Small intestine (tissue), 16 donors: Measurements from ENCODE around the gene STYX. TPM values are rescaled to one million over a fixed set of nuclear protein-coding genes. Genes with fewer than 3 reads are reported as not detected.
A peak's percentile ranks its signal among the peaks of the same experiment; 100 is the strongest.

Source experiments
- DNase-seq, 2 donors: peaks; one replicate each; pipeline versions ENCODE4 v3.0.0 to v3.0.0-alpha.2; 2013
- FAIRE-seq: peaks from 2 replicates; lab custom pipeline; 2012; peaks lifted over from hg19 to GRCh38; lab: Jason Lieb, UNC
- H3K27ac ChIP-seq, 3 donors: one replicate each; pipeline ENCODE4 v1.5.1; 2013; ENCODE audit warnings: low read length in 2 of 3, mild to moderate bottlenecking in 2 of 3, control low read depth in 1 of 3, inconsistent platforms in 1 of 3, low read depth in 1 of 3, moderate library complexity in 1 of 3
- H3K27me3 ChIP-seq, 3 donors: one replicate each; pipeline ENCODE4 v1.6.1; 2013; ENCODE audit warnings: low read length in 3 of 3, inconsistent platforms in 1 of 3; ENCODE audit not compliant: control insufficient read depth in 3 of 3, insufficient read depth in 3 of 3
- H3K36me3 ChIP-seq, 3 donors: one replicate each; pipeline ENCODE4 v1.6.1; 2013; ENCODE audit warnings: low read length in 3 of 3, inconsistent platforms in 1 of 3, low read depth in 1 of 3, mild to moderate bottlenecking in 1 of 3, moderate library complexity in 1 of 3; ENCODE audit not compliant: control insufficient read depth in 3 of 3, insufficient read depth in 2 of 3
- H3K4me1 ChIP-seq, 3 donors: one replicate each; pipeline ENCODE4 v1.6.1; 2013; ENCODE audit warnings: low read length in 2 of 3, inconsistent platforms in 1 of 3, low read depth in 1 of 3, mild to moderate bottlenecking in 1 of 3, moderate library complexity in 1 of 3; ENCODE audit not compliant: control insufficient read depth in 3 of 3, insufficient read depth in 2 of 3
- H3K4me3 ChIP-seq, 3 donors: one replicate each; pipeline ENCODE4 v1.5.1; 2013; ENCODE audit warnings: low read length in 3 of 3, control low read depth in 1 of 3, inconsistent platforms in 1 of 3, low read depth in 1 of 3, mild to moderate bottlenecking in 1 of 3, moderate library complexity in 1 of 3
- H3K9me3 ChIP-seq, 2 donors: one replicate each; pipeline ENCODE4 v1.6.1; 2013; ENCODE audit warnings: low read depth in 1 of 2, low read length in 1 of 2; ENCODE audit not compliant: control insufficient read depth in 2 of 2, insufficient read depth in 1 of 2
- WGBS, 3 donors: extraction: QIAGEN DNeasy Blood & Tissue Kit; methylation state at CpG; one replicate each; pipeline ENCODE4 v1.1.7; 2013; 5-methylcytosine and 5-hydroxymethylcytosine counted together
- long read RNA-seq, 10 donors: transcript quantifications; one replicate each; lab custom pipeline, GENCODE V29; 2026
- polyA plus RNA-seq, 4 donors: library from polyadenylated mRNA; stranded (reverse) in 3 of 4; unstranded in 1 of 4; fragments of 200-250 nt in 3 of 4; fragments of 120-200 nt in 1 of 4; gene quantifications; one replicate each; pipeline versions ENCODE4 v1.2.1 to v1.2.3, GENCODE V29; 2013
- donor health status: healthy with polysubstance abuse.
- donor health status: control.
- donor health status: control.
- donor health status: Bipolar disorder and iron deficiency.
- donor health status: healthy.

Gene STYX
- 10 to 100 TPM in 1 of 4 donors, 1 to 10 TPM in 3; 4.9 to 11.0 (median 6.1) TPM for polyA plus RNA-seq
- long read RNA-seq, donor 1 = 0 reads
- long read RNA-seq, donor 2 = 0 reads
- long read RNA-seq, donor 3, full-length matches to known transcripts = 2 of 2 reads
- long read RNA-seq, donor 3, partial matches to known transcripts = 0 of 2 reads
- long read RNA-seq, donor 3, other reads (novel, unspliced or antisense) = 0 of 2 reads
- long read RNA-seq, donor 4 = 0 reads
- long read RNA-seq, donor 5, full-length matches to known transcripts = 1 of 1 reads
- long read RNA-seq, donor 5, partial matches to known transcripts = 0 of 1 reads
- long read RNA-seq, donor 5, other reads (novel, unspliced or antisense) = 0 of 1 reads
- long read RNA-seq, donor 6, full-length matches to known transcripts = 3 of 3 reads
- long read RNA-seq, donor 6, partial matches to known transcripts = 0 of 3 reads
- long read RNA-seq, donor 6, other reads (novel, unspliced or antisense) = 0 of 3 reads
- long read RNA-seq, donor 7 = 0 reads
- long read RNA-seq, donor 8 = 0 reads
- long read RNA-seq, donor 9, full-length matches to known transcripts = 2 of 2 reads
- long read RNA-seq, donor 9, partial matches to known transcripts = 0 of 2 reads
- long read RNA-seq, donor 9, other reads (novel, unspliced or antisense) = 0 of 2 reads
- long read RNA-seq, donor 10, full-length matches to known transcripts = 5 of 5 reads
- long read RNA-seq, donor 10, partial matches to known transcripts = 0 of 5 reads
- long read RNA-seq, donor 10, other reads (novel, unspliced or antisense) = 0 of 5 reads

GRCh38 chr14:52729925-52730708 lies at the start of gene STYX:
Gene STYX (plus strand): TSS chr14:52730166. CDS start chr14:52730475, 309 bp downstream.
- H3K9me3 ChIP-seq = no peaks in the 10 kb centered on the region
- peaks cover 0 to 28% (median 6%) of the 10 kb centered on the region in 3 donors for H3K36me3 ChIP-seq
- DNase-seq (peak; percentile 99 to 100), FAIRE-seq (no peak)
- peak within 1 kb of the TSS; percentile 84 to 100 (median 93) for H3K4me3 ChIP-seq
- no peaks in the 10 kb centered on the region for H3K27me3 ChIP-seq
- 0% methylated on average over 35 to 72 of the region's 72 CpGs for WGBS, 3 donors
- H3K27ac ChIP-seq = peak within 1 kb of the TSS; percentile 78 to 94 (median 89)
- no peaks in the 10 kb centered on the region for H3K4me1 ChIP-seq

- H3K4me1 ChIP-seq = peaks cover 0 to 9% (median 0%) of the 10 kb centered on the region in 3 donors
- 82 to 88% (median 85%) methylated on average over 2 of the region's 2 CpGs for WGBS, 3 donors
- FAIRE-seq (no peak), DNase-seq (no peak)
- H3K27me3 ChIP-seq = no peaks in the 10 kb centered on the region
- no peak overlapping the region for H3K4me3 ChIP-seq
- no peak overlapping the region for H3K27ac ChIP-seq
- H3K36me3 ChIP-seq = peaks cover 0 to 7% (median 1%) of the 10 kb centered on the region in 3 donors
- no peaks in the 10 kb centered on the region for H3K9me3 ChIP-seq
Observed at GRCh38 chr14:52683985-52684520, 45.9 kb upstream of the STYX start.

- DNase-seq = no peak
- no peak for FAIRE-seq
Observed at GRCh38 chr14:52686176-52686575, 43.8 kb upstream of the STYX start.

GRCh38 chr14:52690983-52691760 lies 38.8 kb upstream of the STYX start:
- Histone ChIP-seq H3K9me3 (no peaks in the 10 kb centered on the region), H3K4me1 (peaks cover 3 to 12% (median 10%) of the 10 kb centered on the region in 3 donors), H3K27ac (no peak overlapping the region), H3K36me3 (peaks cover 0 to 7% (median 0%) of the 10 kb centered on the region in 3 donors), H3K27me3 (no peaks in the 10 kb centered on the region), H3K4me3 (no peak overlapping the region)
- no peak for FAIRE-seq
- DNase-seq = no peak
- WGBS, 3 donors = 80 to 86% (median 83%) methylated on average over 7 of the region's 7 CpGs

More at GRCh38 chr14:52686176-52686575, 43.8 kb upstream of the STYX start:
- Histone ChIP-seq H3K4me1 (peaks cover 0 to 11% (median 0%) of the 10 kb centered on the region in 3 donors), H3K36me3 (peaks cover 0 to 9% (median 0%) of the 10 kb centered on the region in 3 donors), H3K27me3 (no peaks in the 10 kb centered on the region), H3K27ac (no peak overlapping the region), H3K9me3 (no peaks in the 10 kb centered on the region), H3K4me3 (no peak overlapping the region)
- WGBS, 3 donors = 90 to 98% (median 95%) methylated on average over 1 of the region's 1 CpG

GRCh38 chr14:52692248-52692962 lies 37.6 kb upstream of the STYX start:
- peak in 1 of 2 donors; percentile 10 for DNase-seq
- Histone ChIP-seq H3K4me1 (peaks cover 3 to 16% (median 10%) of the 10 kb centered on the region in 3 donors), H3K36me3 (peaks cover 0 to 7% (median 0%) of the 10 kb centered on the region in 3 donors), H3K27me3 (no peaks in the 10 kb centered on the region), H3K27ac (no peak overlapping the region), H3K4me3 (peak overlapping the region in 1 of 3 donors; percentile 2), H3K9me3 (no peaks in the 10 kb centered on the region)
- FAIRE-seq = no peak
- WGBS, 3 donors = 52 to 70% (median 60%) methylated on average over 5 of the region's 5 CpGs

GRCh38 chr14:52693036-52693435 lies 36.9 kb upstream of the STYX start:
- no peaks in the 10 kb centered on the region for H3K27me3 ChIP-seq
- DNase-seq = no peak
- peaks cover 0 to 7% (median 0%) of the 10 kb centered on the region in 3 donors for H3K36me3 ChIP-seq
- H3K4me3 ChIP-seq = no peak overlapping the region
- H3K27ac ChIP-seq = no peak overlapping the region
- peaks cover 3 to 20% (median 10%) of the 10 kb centered on the region in 3 donors for H3K4me1 ChIP-seq
- no peaks in the 10 kb centered on the region for H3K9me3 ChIP-seq
- FAIRE-seq = no peak
- WGBS, 3 donors = 58 to 71% (median 71%) methylated on average over 3 of the region's 3 CpGs

GRCh38 chr14:52693532-52693931 lies 36.4 kb upstream of the STYX start:
- peaks cover 0 to 7% (median 0%) of the 10 kb centered on the region in 3 donors for H3K36me3 ChIP-seq
- no peak overlapping the region for H3K27ac ChIP-seq
- H3K4me3 ChIP-seq = no peak overlapping the region
- H3K27me3 ChIP-seq = no peaks in the 10 kb centered on the region
- H3K9me3 ChIP-seq = no peaks in the 10 kb centered on the region
- H3K4me1 ChIP-seq = peaks cover 3 to 22% (median 10%) of the 10 kb centered on the region in 3 donors
- no peak for DNase-seq
- FAIRE-seq = no peak
- WGBS, 3 donors = 81 to 88% (median 86%) methylated on average over 7 of the region's 7 CpGs
